ENCODE results near the gene DNAH6. TPM values are rescaled to one million over a fixed set of nuclear protein-coding genes. Genes with fewer than 3 reads are reported as not detected.

DNAH6 gene
- total RNA-seq, 2 donors from 2014 or later = 0.85 TPM; not detected in 1

DNA sequence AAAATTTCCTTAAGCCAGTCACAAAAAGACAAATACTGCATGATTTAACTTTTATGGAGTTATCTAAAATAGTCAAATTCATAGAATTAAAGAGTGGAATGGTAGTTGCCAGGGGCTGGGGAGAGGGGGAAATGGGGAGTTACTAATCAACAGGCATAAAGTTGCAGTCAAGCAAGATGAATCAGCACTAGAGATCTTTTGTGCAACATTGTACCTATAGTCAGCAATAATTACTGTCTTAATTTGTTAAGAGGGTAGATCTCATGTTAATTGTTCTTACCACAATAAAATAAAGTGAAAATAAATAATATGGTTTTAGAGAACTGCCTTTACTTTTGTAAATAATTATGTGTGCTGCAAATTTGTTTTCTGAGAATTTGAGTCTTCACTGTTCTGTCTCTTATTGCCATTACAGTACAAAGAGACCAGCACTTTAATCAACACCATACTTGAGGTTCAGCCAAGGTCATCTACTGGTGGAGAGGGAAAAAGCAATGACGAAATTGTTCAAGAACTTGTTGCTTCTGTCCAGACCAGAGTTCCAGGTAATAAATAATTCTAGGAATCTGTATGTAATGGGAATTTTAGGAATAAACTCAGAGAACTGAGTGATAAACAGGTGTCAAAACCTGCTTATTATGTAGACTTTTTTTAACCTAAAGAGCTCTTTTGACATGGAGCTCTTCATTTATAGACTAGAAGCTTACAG, 289.1 kb downstream of the DNAH6 start:
- Histone ChIP-seq H3K36me3 (no peaks in the 10 kb centered on the region), H3K9me3 (no peaks in the 10 kb centered on the region), H3K27ac (no peak overlapping the region), H3K4me1 (ENCODE audit: control insufficient read depth in 1 of 2, low read depth in 2 of 2) (peaks cover 5 to 15% of the 10 kb centered on the region in 2 donors), H3K4me3 (no peak overlapping the region), H3K27me3 (replicated peaks; ENCODE audit: insufficient read depth) (no peaks in the 10 kb centered on the region)
- TF ChIP-seq, protein P1, sequence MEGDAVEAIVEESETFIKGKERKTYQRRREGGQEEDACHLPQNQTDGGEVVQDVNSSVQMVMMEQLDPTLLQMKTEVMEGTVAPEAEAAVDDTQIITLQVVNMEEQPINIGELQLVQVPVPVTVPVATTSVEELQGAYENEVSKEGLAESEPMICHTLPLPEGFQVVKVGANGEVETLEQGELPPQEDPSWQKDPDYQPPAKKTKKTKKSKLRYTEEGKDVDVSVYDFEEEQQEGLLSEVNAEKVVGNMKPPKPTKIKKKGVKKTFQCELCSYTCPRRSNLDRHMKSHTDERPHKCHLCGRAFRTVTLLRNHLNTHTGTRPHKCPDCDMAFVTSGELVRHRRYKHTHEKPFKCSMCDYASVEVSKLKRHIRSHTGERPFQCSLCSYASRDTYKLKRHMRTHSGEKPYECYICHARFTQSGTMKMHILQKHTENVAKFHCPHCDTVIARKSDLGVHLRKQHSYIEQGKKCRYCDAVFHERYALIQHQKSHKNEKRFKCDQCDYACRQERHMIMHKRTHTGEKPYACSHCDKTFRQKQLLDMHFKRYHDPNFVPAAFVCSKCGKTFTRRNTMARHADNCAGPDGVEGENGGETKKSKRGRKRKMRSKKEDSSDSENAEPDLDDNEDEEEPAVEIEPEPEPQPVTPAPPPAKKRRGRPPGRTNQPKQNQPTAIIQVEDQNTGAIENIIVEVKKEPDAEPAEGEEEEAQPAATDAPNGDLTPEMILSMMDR (IDR thresholded peaks at IDR 0.05) = no peak
- DNase-seq (ENCODE audit: low spot score) = no peak
- no peak for ATAC-seq (ENCODE audit: insufficient number of reproducible peaks, low FRiP score, low read depth)

DNA sequence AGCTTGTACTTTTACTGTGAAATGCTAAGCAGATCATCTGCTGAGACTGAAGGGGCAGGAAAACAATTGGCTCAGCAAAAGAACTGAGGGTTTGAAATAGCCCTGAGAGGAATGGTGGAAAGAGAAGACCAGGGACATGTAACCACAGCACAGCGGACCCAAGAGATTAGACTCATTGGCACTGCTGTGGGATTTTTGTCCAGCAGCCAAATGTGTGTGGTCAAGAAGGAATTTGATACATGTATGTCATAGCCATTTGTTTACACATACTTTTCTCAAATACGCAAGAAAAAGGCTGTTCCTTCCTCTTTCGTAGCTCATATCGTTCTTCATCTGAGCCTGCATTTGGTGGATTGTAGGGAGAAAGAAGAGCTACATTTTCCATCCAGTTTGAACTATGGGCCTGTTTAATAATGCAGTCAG, 290.8 kb downstream of the DNAH6 start:
- DNase-seq (ENCODE audit: low spot score) (no peak), ATAC-seq (ENCODE audit: insufficient number of reproducible peaks, low FRiP score, low read depth) (no peak)
- peak overlapping the region; percentile 9 for H3K4me3 ChIP-seq

DNA sequence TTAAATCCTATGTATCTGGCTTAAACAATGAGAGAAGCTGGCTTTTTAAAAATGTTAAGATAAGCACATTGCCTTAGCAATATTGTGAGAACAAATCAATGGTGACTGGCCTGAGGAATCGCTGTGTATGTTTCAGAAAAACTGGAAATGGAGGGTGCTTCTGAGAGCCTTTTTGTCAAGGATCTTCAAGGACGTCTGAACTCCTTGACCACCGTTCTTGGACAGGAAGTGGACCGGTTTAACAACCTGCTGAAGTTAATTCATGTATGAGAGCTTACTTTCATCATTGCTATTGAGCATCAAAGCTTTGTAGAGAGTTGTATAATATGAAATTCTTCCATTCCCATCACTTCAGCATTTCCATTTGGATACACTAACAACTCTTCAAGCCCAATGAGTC, 292.0 kb downstream of the DNAH6 start:
- TF ChIP-seq, protein P1 (IDR thresholded peaks at IDR 0.05) = no peak
- no peaks in the 10 kb centered on the region for H3K9me3 ChIP-seq
- ATAC-seq (ENCODE audit: insufficient number of reproducible peaks, low FRiP score, low read depth) (no peak), DNase-seq (ENCODE audit: low spot score) (no peak)
- peaks cover 5 to 15% of the 10 kb centered on the region in 2 donors for H3K4me1 ChIP-seq (ENCODE audit: control insufficient read depth in 1 of 2, low read depth in 2 of 2)
- H3K27me3 ChIP-seq (replicated peaks; ENCODE audit: insufficient read depth) = no peaks in the 10 kb centered on the region
- no peaks in the 10 kb centered on the region for H3K36me3 ChIP-seq
- no peak overlapping the region for H3K27ac ChIP-seq
- no peak overlapping the region for H3K4me3 ChIP-seq

More for the DNA sequence above, 290.8 kb downstream of the DNAH6 start:
- TF ChIP-seq, protein P1 (IDR thresholded peaks at IDR 0.05) = no peak
- no peaks in the 10 kb centered on the region for H3K36me3 ChIP-seq
- H3K9me3 ChIP-seq = no peaks in the 10 kb centered on the region
- H3K27ac ChIP-seq = no peak overlapping the region
- no peaks in the 10 kb centered on the region for H3K27me3 ChIP-seq (replicated peaks; ENCODE audit: insufficient read depth)
- peaks cover 5 to 15% of the 10 kb centered on the region in 2 donors for H3K4me1 ChIP-seq (ENCODE audit: control insufficient read depth in 1 of 2, low read depth in 2 of 2)

DNA sequence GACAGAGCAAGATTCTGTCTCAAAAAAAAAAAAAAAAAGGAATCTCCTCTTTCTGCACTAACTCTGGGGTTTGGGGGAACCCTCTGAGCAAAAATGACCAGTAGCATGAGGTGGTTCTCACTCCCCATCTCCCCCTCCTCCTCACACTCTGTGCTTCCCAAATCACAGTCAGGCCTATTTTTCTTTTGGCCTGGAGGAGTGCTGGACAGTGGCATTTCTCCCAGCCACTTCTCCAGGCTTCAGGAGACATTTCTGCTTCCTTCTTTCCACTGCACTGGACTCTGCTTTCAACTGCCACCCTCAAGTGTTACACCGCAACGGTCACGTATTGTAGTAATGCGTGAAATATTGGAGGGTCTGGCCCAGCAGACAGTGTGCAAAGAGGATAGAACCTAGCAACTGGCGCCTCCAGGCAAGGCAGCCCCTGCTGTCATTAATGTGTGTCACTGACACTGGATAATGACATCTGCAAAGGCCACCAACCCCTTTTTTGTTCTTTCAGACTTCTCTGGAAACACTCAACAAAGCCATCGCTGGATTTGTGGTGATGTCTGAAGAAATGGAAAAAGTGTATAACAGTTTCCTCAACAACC, 295.6 kb downstream of the DNAH6 start:
- H3K4me1 ChIP-seq (ENCODE audit: control insufficient read depth in 1 of 2, low read depth in 2 of 2) = peaks cover under 1 to 7% of the 10 kb centered on the region in 2 donors
- no peak for ATAC-seq (ENCODE audit: insufficient number of reproducible peaks, low FRiP score, low read depth)
- TF ChIP-seq, protein P1 (IDR thresholded peaks at IDR 0.05) = no peak

DNA sequence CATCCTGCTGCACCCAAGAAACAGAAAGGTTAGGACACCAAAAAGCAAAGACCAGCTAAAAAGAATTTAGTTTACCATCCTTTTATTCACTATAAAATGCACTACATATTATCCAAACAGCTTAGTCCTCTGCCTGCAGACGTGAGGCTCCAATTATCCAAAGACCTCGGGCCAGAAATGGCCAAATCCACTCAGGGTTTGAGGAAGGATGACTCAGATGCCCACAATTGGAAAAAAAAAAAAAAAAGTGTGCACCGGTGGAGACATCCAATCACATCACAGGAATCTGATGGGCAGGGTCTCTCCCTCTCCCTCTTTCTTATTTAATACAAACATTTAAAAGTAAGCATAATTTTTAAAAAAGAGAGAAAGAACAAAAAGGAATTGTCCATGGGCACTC, 298.8 kb downstream of the DNAH6 start:
- H3K36me3 ChIP-seq = no peaks in the 10 kb centered on the region
- no peak overlapping the region for H3K27ac ChIP-seq
- TF ChIP-seq, protein P1 (IDR thresholded peaks at IDR 0.05) = no peak
- no peak for ATAC-seq (ENCODE audit: insufficient number of reproducible peaks, low FRiP score, low read depth)
- H3K4me3 ChIP-seq = no peak overlapping the region
- no peaks in the 10 kb centered on the region for H3K27me3 ChIP-seq (replicated peaks; ENCODE audit: insufficient read depth)
- H3K4me1 ChIP-seq (ENCODE audit: control insufficient read depth in 1 of 2, low read depth in 2 of 2) = no peaks in the 10 kb centered on the region
- DNase-seq (ENCODE audit: low spot score) = no peak
- no peaks in the 10 kb centered on the region for H3K9me3 ChIP-seq

More for the DNA sequence above, 295.6 kb downstream of the DNAH6 start:
- H3K36me3 ChIP-seq = no peaks in the 10 kb centered on the region
- no peaks in the 10 kb centered on the region for H3K9me3 ChIP-seq
- no peaks in the 10 kb centered on the region for H3K27me3 ChIP-seq (replicated peaks; ENCODE audit: insufficient read depth)
- no peak overlapping the region for H3K4me3 ChIP-seq
- no peak for DNase-seq (ENCODE audit: low spot score)
- H3K27ac ChIP-seq = no peak overlapping the region

Data from thoracic aorta (tissue), 2 donors.